Muscle layer of duodenum (tissue), 2 donors: ENCODE measurements around the gene TFDP3.

Experiments used
- H3K27ac ChIP-seq: one replicate; pipeline ENCODE4 v1.7.0; 2013; ENCODE audit warnings: mild to moderate bottlenecking, low read length
- H3K27me3 ChIP-seq: one replicate; pipeline ENCODE4 v1.7.0; 2013; ENCODE audit warnings: low read depth, mild to moderate bottlenecking, control low read depth, low read length
- H3K36me3 ChIP-seq, 2 donors: one replicate each; pipeline ENCODE4 v1.7.0; 2013; ENCODE audit warnings: low read length in 2 of 2, control low read depth in 1 of 2, mild to moderate bottlenecking in 1 of 2; ENCODE audit not compliant: insufficient read depth in 2 of 2, control insufficient read depth in 1 of 2
- H3K4me1 ChIP-seq, 2 donors: one replicate each; pipeline ENCODE4 v1.7.0; 2013; ENCODE audit warnings: low read length in 2 of 2, mild to moderate bottlenecking in 2 of 2, control low read depth in 1 of 2, moderate library complexity in 1 of 2; ENCODE audit not compliant: insufficient read depth in 2 of 2, control insufficient read depth in 1 of 2
- H3K4me3 ChIP-seq, 2 donors: one replicate each; pipeline ENCODE4 v1.7.0; 2013; ENCODE audit warnings: low read length in 2 of 2, low read depth in 1 of 2, mild to moderate bottlenecking in 1 of 2
- H3K9me3 ChIP-seq, 2 donors: one replicate each; pipeline ENCODE4 v1.7.0; 2013; ENCODE audit warnings: low read length in 2 of 2, control low read depth in 1 of 2, mild to moderate bottlenecking in 1 of 2; ENCODE audit not compliant: control insufficient read depth in 1 of 2
- donor health status: healthy.

The TFDP3 gene

DNA sequence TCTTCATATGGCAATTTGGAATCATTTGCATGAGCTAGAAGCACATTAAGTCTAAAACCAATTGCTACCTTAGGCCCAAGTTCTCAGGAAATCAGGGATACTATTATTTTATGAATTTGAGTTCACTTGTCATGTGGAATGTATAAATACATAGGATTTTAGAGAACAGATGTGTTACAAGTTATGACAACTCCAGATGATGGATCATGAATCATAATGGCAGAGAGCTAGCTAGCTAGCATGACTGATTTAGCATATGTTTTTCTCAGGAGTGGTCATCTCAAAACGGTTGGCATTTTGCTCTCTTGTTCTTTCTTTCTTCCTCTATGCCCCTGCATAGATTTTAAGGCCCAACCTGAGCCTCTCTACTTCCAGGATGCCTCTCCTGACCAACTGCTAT lies 14.2 kb upstream of the TFDP3 start:
- H3K4me1 ChIP-seq, result no peaks in the 10 kb centered on the region
- H3K4me3 ChIP-seq, result no peak overlapping the region
- H3K27me3 ChIP-seq, result no peaks in the 10 kb centered on the region
- H3K27ac ChIP-seq, result no peak overlapping the region
- no peaks in the 10 kb centered on the region for H3K36me3 ChIP-seq
- H3K9me3 ChIP-seq, result no peaks in the 10 kb centered on the region

GRCh38 chrX:133229361-133229760 lies 11.2 kb upstream of the TFDP3 start:
- no peak overlapping the region for H3K27ac ChIP-seq
- H3K27me3 ChIP-seq, result no peaks in the 10 kb centered on the region
- H3K9me3 ChIP-seq, result no peaks in the 10 kb centered on the region
- no peak overlapping the region for H3K4me3 ChIP-seq
- H3K36me3 ChIP-seq, result no peaks in the 10 kb centered on the region
- no peaks in the 10 kb centered on the region for H3K4me1 ChIP-seq

DNA sequence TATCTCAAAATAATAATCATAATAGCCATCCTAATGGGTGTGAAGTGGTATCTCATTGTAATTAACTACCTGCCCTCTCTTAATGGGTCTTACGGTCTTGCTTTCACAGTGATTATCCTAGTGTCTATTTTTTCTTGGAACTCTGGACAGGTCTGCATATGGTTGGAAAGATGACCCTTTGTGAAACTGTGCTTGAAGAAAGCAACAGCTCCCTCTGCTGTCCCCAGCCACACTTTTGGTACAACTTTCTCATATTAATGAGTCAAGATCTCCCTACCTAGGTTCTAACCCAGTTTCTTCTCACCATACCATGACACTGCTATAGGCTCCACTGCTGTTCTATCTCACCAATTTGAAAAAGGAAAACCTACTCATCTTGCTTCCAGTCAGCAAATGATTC lies 2.4 kb downstream of the TFDP3 start:
- Histone ChIP-seq H3K27ac (no peak overlapping the region), H3K4me3 (no peak overlapping the region), H3K27me3 (no peaks in the 10 kb centered on the region), H3K4me1 (no peaks in the 10 kb centered on the region), H3K36me3 (no peaks in the 10 kb centered on the region), H3K9me3 (no peaks in the 10 kb centered on the region)

DNA sequence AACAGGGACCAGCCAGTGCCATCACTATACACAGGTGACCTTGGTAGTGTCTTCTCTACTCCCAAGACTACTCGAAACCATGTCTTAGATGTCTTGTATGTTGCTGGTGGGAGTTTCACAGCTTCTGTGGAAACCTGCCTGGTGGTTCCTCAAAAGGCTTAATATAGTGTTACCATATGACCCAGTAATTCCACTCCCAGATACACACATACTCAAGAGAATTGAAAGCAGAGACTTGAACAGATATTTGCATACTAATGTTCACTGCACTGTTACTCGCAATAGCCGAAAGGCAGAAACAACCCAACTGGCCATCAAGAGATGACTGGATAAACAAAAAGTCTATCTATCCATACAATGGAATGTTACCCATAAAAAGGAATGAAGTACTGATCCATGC lies 3.1 kb downstream of the TFDP3 start:
- H3K27ac ChIP-seq, result no peak overlapping the region
- no peaks in the 10 kb centered on the region for H3K9me3 ChIP-seq
- no peak overlapping the region for H3K4me3 ChIP-seq
- no peaks in the 10 kb centered on the region for H3K4me1 ChIP-seq
- no peaks in the 10 kb centered on the region for H3K27me3 ChIP-seq
- H3K36me3 ChIP-seq, result no peaks in the 10 kb centered on the region

- Histone ChIP-seq H3K4me3 (no peak overlapping the region), H3K36me3 (no peaks in the 10 kb centered on the region), H3K27me3 (no peaks in the 10 kb centered on the region), H3K9me3 (no peaks in the 10 kb centered on the region), H3K4me1 (no peaks in the 10 kb centered on the region), H3K27ac (no peak overlapping the region)
Measured at GRCh38 chrX:133214301-133214700, 3.9 kb downstream of the TFDP3 start.

DNA sequence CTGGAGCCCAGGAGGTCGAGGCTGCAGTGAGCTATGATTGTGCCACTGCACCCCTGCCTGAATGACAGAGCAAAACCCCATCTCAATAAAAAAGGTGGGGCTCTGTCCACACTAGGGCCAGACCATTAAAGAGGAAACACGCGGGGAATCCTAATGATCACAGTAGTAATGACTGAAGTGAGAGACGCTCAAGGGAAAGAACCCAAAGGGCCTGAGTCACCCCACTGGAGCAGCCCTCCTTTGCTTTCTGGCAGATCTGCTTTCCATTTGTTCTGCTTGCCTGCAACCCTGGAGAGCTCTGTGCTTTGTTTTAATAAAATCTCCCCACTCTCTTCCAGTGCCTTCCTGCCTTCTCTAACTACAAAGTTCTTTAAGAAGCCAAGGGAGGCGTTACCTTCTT lies 5.0 kb downstream of the TFDP3 start:
- Histone ChIP-seq H3K4me3 (no peak overlapping the region), H3K9me3 (no peaks in the 10 kb centered on the region), H3K36me3 (no peaks in the 10 kb centered on the region), H3K4me1 (no peaks in the 10 kb centered on the region), H3K27me3 (no peaks in the 10 kb centered on the region), H3K27ac (no peak overlapping the region)

DNA sequence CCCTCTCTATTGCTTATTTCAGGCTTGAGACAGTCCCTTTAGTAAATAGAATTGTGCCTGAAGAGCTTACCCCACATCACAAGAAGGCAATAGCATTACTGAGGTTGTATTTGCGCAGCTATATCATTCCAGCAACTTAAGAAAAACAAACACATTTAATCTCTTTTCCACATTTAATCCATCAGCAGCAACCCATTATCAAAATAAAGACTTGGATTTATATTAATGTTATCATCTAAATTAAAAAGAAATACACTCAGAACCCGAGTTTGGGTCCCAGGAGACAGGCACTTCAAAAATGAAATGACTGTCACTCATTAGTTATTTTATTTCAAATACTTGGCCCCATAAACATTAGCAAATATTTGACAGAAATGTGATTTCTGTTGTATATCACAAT lies 10.4 kb downstream of the TFDP3 start:
- H3K9me3 ChIP-seq, result no peaks in the 10 kb centered on the region
- no peaks in the 10 kb centered on the region for H3K27me3 ChIP-seq
- no peaks in the 10 kb centered on the region for H3K4me1 ChIP-seq
- H3K36me3 ChIP-seq, result no peaks in the 10 kb centered on the region
- H3K27ac ChIP-seq, result no peak overlapping the region
- no peak overlapping the region for H3K4me3 ChIP-seq

GRCh38 chrX:133191739-133192039 lies 26.5 kb downstream of the TFDP3 start:
- Histone ChIP-seq H3K36me3 (no peaks in the 10 kb centered on the region), H3K27ac (no peak overlapping the region), H3K9me3 (no peaks in the 10 kb centered on the region), H3K4me1 (no peaks in the 10 kb centered on the region), H3K27me3 (no peaks in the 10 kb centered on the region), H3K4me3 (no peak overlapping the region)

DNA sequence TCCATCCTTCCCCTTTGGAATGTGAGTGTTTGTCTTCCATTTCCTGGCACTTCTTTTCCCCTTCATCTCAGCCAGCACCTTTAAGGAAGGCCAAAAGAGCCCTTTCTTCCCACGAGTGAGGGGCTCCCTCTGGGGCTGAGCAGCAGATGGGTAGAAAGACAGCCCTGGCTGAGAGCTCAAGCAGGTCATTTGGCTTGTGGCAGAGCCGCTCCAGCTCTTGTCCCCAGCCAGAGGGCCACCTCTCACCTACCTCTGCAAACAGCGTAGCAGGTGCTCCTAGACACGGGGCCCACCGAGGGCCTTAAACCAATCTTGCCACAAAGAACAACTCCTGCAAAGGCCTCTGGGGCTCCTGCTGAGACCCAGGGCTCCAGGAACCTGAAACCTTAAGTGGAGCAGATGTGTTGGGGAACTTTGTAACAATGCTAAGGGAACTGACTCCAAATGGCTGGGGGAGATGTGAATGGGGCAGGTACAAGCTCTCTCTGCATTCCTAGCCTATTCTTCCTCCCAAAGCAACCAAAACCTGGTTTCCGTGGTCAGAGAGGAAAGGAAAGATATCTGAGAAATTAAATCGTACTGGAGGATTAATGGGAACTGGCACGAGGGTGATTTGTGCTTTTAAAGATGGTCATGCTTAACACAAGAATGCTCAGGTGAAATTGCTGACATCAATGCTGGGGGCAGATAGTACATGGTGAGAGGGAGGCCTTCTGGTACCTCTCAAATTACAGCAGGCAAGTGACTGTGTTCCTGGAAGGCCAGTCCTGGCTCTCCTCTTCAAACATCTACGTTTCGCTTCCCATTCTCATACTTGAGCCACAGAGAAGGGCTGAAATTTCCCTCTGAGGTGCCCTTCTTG lies 27.0 kb downstream of the TFDP3 start:
- H3K27ac ChIP-seq, result no peak overlapping the region

GRCh38 chrX:133189195-133189594 lies 29.0 kb downstream of the TFDP3 start:
- H3K4me3 ChIP-seq, result no peak overlapping the region
- no peaks in the 10 kb centered on the region for H3K27me3 ChIP-seq
- no peaks in the 10 kb centered on the region for H3K9me3 ChIP-seq
- no peaks in the 10 kb centered on the region for H3K4me1 ChIP-seq
- H3K27ac ChIP-seq, result no peak overlapping the region
- no peaks in the 10 kb centered on the region for H3K36me3 ChIP-seq

More for the DNA sequence above, 27.0 kb downstream of the TFDP3 start:
- Histone ChIP-seq H3K27me3 (no peaks in the 10 kb centered on the region), H3K36me3 (no peaks in the 10 kb centered on the region), H3K9me3 (no peaks in the 10 kb centered on the region), H3K4me1 (no peaks in the 10 kb centered on the region), H3K4me3 (no peak overlapping the region)

DNA sequence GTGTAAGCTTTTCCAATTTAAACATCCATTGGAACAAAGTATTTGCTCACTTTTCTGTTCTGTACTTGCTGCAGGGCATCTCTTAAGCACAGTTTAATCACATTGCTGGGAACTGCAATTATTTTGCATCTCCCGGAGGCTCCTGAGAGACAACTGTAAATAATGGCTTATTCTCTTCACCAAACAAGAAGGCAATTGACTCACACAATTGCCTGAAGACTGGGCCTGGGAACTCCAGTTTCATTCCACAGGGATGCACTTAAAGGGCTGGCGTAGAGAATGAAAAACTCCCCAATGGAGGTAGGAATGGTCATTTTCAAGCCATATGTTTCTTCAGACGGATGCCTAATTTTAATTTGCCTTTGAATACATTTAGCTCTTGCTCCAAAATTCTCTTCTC lies 29.5 kb downstream of the TFDP3 start:
- Histone ChIP-seq H3K4me1 (no peaks in the 10 kb centered on the region), H3K27ac (no peak overlapping the region), H3K9me3 (no peaks in the 10 kb centered on the region), H3K36me3 (no peaks in the 10 kb centered on the region), H3K27me3 (no peaks in the 10 kb centered on the region), H3K4me3 (no peak overlapping the region)

- Histone ChIP-seq H3K27ac (no peak overlapping the region), H3K27me3 (no peaks in the 10 kb centered on the region), H3K4me1 (no peaks in the 10 kb centered on the region), H3K36me3 (no peaks in the 10 kb centered on the region), H3K9me3 (no peaks in the 10 kb centered on the region), H3K4me3 (no peak overlapping the region)
Measured at GRCh38 chrX:133185938-133186337, 32.2 kb downstream of the TFDP3 start.
